Measurements from ENCODE around the gene RAB44.
"Not testable (repeated sequence)": the region's sequence is repeated elsewhere in the genome, so short reads cannot be mapped to it uniquely, and the experiment has no call there.

DNA sequence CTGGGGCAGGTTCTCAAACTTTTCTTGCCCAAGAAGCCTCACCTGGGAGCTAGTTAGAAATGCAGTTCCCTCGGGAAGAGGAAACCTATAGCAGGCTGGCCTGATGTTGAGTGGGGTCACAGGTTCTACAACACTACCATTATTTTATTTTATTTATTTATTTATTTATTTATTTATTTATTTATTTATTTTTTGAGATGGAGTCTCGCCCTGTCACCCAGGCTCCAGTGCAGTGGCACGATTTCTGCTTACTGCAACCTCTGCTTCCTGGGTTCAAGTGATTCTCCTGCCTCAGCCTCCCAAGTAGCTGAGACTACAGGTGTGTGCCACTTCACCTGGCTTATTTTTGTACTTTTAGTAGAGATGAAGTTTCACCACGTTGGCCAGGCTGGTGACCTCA is 26.4 kb downstream of the RAB44 start:
- TF ChIP-seq POLR2A, POLR2AphosphoS5 (IDR thresholded peaks at IDR 0.05): not testable (repeated sequence)
- TF ChIP-seq, protein P1, sequence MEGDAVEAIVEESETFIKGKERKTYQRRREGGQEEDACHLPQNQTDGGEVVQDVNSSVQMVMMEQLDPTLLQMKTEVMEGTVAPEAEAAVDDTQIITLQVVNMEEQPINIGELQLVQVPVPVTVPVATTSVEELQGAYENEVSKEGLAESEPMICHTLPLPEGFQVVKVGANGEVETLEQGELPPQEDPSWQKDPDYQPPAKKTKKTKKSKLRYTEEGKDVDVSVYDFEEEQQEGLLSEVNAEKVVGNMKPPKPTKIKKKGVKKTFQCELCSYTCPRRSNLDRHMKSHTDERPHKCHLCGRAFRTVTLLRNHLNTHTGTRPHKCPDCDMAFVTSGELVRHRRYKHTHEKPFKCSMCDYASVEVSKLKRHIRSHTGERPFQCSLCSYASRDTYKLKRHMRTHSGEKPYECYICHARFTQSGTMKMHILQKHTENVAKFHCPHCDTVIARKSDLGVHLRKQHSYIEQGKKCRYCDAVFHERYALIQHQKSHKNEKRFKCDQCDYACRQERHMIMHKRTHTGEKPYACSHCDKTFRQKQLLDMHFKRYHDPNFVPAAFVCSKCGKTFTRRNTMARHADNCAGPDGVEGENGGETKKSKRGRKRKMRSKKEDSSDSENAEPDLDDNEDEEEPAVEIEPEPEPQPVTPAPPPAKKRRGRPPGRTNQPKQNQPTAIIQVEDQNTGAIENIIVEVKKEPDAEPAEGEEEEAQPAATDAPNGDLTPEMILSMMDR (IDR thresholded peaks at IDR 0.05): not testable (repeated sequence)

Data from prostate gland (tissue), 2 donors.